ENCODE measurements around the gene RTL9.

RTL9 gene

DNA sequence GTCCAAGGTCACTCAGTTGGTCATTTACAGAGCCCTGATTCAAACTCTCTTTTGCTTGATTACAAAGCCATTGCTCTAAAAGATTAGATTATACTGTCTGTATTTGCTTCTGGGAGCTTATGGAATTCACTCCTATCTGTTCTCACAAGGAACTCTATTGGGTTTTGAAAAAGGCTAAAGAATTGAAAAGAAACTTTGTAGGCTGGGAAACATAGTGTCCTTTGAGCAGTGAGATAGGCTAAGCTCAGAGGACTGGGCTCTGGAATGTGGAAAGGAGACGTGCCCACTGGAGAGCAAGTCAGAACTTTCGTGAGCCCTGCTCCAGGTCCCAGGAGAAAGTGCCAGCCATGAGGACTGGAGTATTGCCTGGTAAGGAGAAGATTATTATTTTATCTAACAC, at the start of gene RTL9:
TSS of gene RTL9 (plus strand) at position 301 of the 400 bp plus-strand sequence. CDS start 91,770 bp downstream, outside the sequence.
- H3K9ac ChIP-seq: no peak within 1 kb of the TSS
- no peak within 1 kb of the TSS for H3K4me2 ChIP-seq
- H4K20me1 ChIP-seq (ENCODE audit: insufficient read depth): no peaks in the 10 kb centered on the region
- H3K36me3 ChIP-seq (ENCODE audit: insufficient read depth): no peaks in the 10 kb centered on the region
- no peaks in the 10 kb centered on the region for H3K27me3 ChIP-seq (ENCODE audit: insufficient read depth, low read depth)
- H3K4me3 ChIP-seq (IDR thresholded peaks at IDR 0.05; ENCODE audit: insufficient read depth, low read depth, low read length): no peak within 1 kb of the TSS
- H3K27ac ChIP-seq: no peak within 1 kb of the TSS
- H2AFZ ChIP-seq (ENCODE audit: low read depth): no peak within 1 kb of the TSS
- no peaks in the 10 kb centered on the region for H3K79me2 ChIP-seq (ENCODE audit: insufficient read depth, low read depth)
- H3K4me1 ChIP-seq (ENCODE audit: low read depth, poor library complexity, severe bottlenecking): no peaks in the 10 kb centered on the region
- TF ChIP-seq, protein P1, sequence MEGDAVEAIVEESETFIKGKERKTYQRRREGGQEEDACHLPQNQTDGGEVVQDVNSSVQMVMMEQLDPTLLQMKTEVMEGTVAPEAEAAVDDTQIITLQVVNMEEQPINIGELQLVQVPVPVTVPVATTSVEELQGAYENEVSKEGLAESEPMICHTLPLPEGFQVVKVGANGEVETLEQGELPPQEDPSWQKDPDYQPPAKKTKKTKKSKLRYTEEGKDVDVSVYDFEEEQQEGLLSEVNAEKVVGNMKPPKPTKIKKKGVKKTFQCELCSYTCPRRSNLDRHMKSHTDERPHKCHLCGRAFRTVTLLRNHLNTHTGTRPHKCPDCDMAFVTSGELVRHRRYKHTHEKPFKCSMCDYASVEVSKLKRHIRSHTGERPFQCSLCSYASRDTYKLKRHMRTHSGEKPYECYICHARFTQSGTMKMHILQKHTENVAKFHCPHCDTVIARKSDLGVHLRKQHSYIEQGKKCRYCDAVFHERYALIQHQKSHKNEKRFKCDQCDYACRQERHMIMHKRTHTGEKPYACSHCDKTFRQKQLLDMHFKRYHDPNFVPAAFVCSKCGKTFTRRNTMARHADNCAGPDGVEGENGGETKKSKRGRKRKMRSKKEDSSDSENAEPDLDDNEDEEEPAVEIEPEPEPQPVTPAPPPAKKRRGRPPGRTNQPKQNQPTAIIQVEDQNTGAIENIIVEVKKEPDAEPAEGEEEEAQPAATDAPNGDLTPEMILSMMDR (conservative IDR thresholded peaks at IDR 0.05; ENCODE audit: low read depth, low read length): no peak

DNA sequence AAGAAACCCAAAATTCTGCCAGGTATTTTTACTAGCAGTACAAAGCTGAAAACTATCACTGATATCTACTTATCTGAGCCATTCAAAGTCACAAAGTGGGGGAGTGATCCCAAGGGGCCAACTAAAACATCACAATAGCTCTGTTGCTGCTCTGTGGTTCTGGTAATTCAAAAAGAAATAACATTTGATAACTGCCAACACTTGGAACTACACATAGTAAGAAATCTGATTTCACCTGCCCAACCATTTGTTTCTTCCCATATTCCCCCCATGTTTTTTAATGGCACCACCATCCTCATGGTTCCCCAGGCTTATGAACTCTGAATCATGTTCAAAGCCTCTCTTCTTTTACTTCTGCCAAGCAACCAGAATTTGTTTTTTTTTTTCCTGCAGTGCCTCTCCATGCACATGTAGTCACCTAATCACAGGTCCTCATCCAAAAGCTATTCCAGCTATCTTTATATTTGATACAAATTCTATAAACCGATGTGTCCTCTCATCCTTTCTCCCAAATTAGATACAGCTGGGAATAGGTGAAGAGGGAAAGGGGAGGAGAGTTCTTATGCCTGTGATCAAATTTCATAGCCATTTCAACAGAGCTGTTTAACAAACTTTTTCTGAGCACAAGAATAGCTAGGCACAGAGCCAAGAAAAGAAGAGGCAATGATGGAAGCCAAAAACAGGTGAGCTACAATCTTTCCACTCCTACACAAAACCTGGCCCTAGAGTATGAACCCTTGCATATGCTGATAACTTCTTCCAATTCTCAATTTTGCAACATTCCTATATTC, 48.5 kb upstream of the RTL9 start:
- peak overlapping the region; percentile 95 for H3K4me2 ChIP-seq
- H3K9ac ChIP-seq: peak overlapping the region; percentile 14; the same call in 1 of the 2 replicates
- H3K27ac ChIP-seq: peak overlapping the region; percentile 94
- H3K4me1 ChIP-seq (ENCODE audit: low read depth, poor library complexity, severe bottlenecking): peaks cover 75% of the 10 kb centered on the region
- no peak overlapping the region for H2AFZ ChIP-seq (ENCODE audit: low read depth)
- TF ChIP-seq, protein P1 (conservative IDR thresholded peaks at IDR 0.05; ENCODE audit: low read depth, low read length): no peak
- H3K36me3 ChIP-seq (ENCODE audit: insufficient read depth): no peaks in the 10 kb centered on the region
- peaks cover 95% of the 10 kb centered on the region for H3K79me2 ChIP-seq (ENCODE audit: insufficient read depth, low read depth)
- H3K4me3 ChIP-seq (IDR thresholded peaks at IDR 0.05; ENCODE audit: insufficient read depth, low read depth, low read length): no peak overlapping the region
- no peaks in the 10 kb centered on the region for H4K20me1 ChIP-seq (ENCODE audit: insufficient read depth)
- no peaks in the 10 kb centered on the region for H3K27me3 ChIP-seq (ENCODE audit: insufficient read depth, low read depth)

DNA sequence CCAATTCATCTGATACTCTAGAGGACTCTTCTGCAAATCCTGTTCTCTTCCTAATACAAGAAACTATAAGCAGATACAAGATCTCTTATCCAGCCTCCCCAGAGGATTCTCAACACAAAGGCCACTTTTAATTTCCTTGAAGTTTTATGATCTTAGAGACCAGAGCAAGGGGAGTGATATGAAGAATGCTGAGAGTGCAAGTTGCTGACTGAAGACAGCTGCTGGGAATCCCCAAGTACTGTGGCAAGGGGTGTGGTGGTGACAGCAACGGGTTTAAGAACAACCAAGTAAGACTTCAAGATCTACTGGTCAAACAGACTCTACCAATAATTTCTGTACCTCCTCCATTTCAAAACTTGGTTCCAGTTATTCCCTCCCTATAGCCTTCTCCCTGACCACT, 47.8 kb upstream of the RTL9 start:
- Histone ChIP-seq H3K27me3 (ENCODE audit: insufficient read depth, low read depth) (no peaks in the 10 kb centered on the region), H2AFZ (ENCODE audit: low read depth) (no peak overlapping the region), H3K27ac (peak overlapping the region; percentile 94), H3K79me2 (ENCODE audit: insufficient read depth, low read depth) (peaks cover 95% of the 10 kb centered on the region), H4K20me1 (ENCODE audit: insufficient read depth) (no peaks in the 10 kb centered on the region), H3K4me3 (IDR thresholded peaks at IDR 0.05; ENCODE audit: insufficient read depth, low read depth, low read length) (no peak overlapping the region), H3K4me2 (peak overlapping the region; percentile 95), H3K9ac (peak overlapping the region; percentile 35; the same call in 1 of the 2 replicates), H3K4me1 (ENCODE audit: low read depth, poor library complexity, severe bottlenecking) (peaks cover 73% of the 10 kb centered on the region), H3K36me3 (ENCODE audit: insufficient read depth) (no peaks in the 10 kb centered on the region)
- TF ChIP-seq, protein P1 (conservative IDR thresholded peaks at IDR 0.05; ENCODE audit: low read depth, low read length): no peak

DNA sequence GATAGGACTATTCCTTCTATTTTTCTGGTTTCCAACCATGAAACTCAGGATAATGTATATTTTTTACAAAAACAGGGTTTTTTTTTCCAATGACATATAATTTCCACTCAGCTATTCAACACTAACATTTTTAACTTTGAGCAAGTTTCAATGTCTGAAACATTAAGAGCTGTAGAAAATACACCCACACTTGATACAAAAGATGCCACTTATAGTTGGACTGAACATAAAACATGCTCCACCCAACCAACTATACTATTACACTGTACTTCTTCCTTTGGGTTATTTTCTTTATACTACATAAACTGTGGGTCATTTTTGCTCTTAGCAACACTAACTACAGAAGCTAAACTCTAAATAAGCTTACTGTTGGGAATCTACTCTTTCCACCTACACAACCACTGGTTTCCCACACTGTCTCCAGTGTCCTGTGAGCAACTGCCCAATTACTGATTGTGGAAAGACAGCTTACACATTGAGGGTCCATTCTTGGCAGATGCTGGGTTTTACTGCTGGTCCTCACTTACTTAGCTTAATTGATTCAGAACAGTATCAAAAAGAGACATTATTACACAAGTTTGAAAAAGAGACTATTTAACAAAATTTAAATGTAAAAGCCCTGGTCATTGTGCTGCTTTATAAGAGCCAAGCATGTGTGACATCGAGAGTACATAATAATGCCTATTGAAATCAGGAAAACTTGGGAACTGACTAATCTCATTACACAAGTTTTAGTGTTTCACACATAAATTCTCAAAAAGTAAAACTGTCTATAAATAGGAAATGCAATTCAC, 47.0 kb upstream of the RTL9 start:
- H3K9ac ChIP-seq: peak overlapping the region; percentile 35; the same call in 1 of the 2 replicates
- TF ChIP-seq, protein P1 (conservative IDR thresholded peaks at IDR 0.05; ENCODE audit: low read depth, low read length): no peak
- H3K4me3 ChIP-seq (IDR thresholded peaks at IDR 0.05; ENCODE audit: insufficient read depth, low read depth, low read length): no peak overlapping the region
- peak overlapping the region; percentile 94 for H3K27ac ChIP-seq
- no peaks in the 10 kb centered on the region for H3K36me3 ChIP-seq (ENCODE audit: insufficient read depth)
- no peaks in the 10 kb centered on the region for H3K27me3 ChIP-seq (ENCODE audit: insufficient read depth, low read depth)
- H4K20me1 ChIP-seq (ENCODE audit: insufficient read depth): no peaks in the 10 kb centered on the region
- peaks cover 73% of the 10 kb centered on the region for H3K4me1 ChIP-seq (ENCODE audit: low read depth, poor library complexity, severe bottlenecking)
- H3K79me2 ChIP-seq (ENCODE audit: insufficient read depth, low read depth): peaks cover 99% of the 10 kb centered on the region
- peak overlapping the region; percentile 95 for H3K4me2 ChIP-seq
- no peak overlapping the region for H2AFZ ChIP-seq (ENCODE audit: low read depth)
